ENCODE data around the gene COL5A2. TPM values are rescaled to one million over a fixed set of nuclear protein-coding genes. Genes with fewer than 3 reads are reported as not detected.

Gene COL5A2
- total and polyA plus RNA-seq, 2 donors (not counting 3 experiments of a cell fraction or from before 2014, with no cell fraction given) = 47.4 to 123 TPM

DNA sequence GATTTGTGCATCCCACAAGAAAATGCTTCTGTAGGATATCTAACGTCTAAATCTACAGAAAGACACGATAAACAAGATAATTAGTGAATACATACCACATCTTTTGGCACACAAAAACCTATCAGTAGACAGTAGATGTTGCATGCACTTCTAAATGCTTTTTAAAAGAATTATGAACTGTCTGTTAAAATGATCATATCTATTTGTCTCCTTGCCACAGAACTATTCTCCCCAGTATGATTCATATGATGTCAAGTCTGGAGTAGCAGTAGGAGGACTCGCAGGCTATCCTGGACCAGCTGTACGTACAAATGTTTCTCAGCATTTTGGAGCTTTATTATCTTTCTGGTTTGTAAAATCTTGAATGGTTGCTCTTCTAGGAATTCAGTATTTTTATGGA is 192.7 kb downstream of the COL5A2 start:
- Histone ChIP-seq H3K9ac (replicated peaks; ENCODE audit: extremely low read depth, insufficient read depth, low read length) (no peak overlapping the region), H3K27me3 (ENCODE audit: control insufficient read depth in 2 of 2, insufficient read depth in 2 of 2, low read length in 2 of 2) (no peaks in the 10 kb centered on the region), H2AFZ (ENCODE audit: low read depth, low read length) (no peak overlapping the region), H4K20me1 (replicated peaks; ENCODE audit: control insufficient read depth, extremely low read depth, insufficient read depth, low read length) (no peaks in the 10 kb centered on the region), H3K36me3 (ENCODE audit: control insufficient read depth in 2 of 2, extremely low read depth in 1 of 2, insufficient read depth in 2 of 2, low read length in 2 of 2) (no peaks in the 10 kb centered on the region), H3K27ac (ENCODE audit: insufficient read depth, low read depth, low read length) (no peak overlapping the region), H3K9me1 (replicated peaks; ENCODE audit: control insufficient read depth, extremely low read depth, insufficient read depth, low read length) (no peaks in the 10 kb centered on the region), H3K4me3 (replicated peaks in 1 of 3; ENCODE audit: insufficient read depth in 1 of 3, low read depth in 1 of 3, low read length in 3 of 3) (no peak overlapping the region), H3K79me2 (ENCODE audit: control insufficient read depth, insufficient read depth, low read length) (no peaks in the 10 kb centered on the region), H3K9me3 (replicated peaks; ENCODE audit: control insufficient read depth, insufficient read depth, low read length) (no peaks in the 10 kb centered on the region), H3K4me1 (ENCODE audit: control insufficient read depth, extremely low read depth, insufficient read depth, low read length) (no peaks in the 10 kb centered on the region), H3K4me2 (ENCODE audit: insufficient read depth, low read length) (no peak overlapping the region)
- ChIA-PET POLR2A (interaction anchor here (0.6 kb wide), 1 partner anchor 8 kb away, joined by 3 read pairs; no protein-coding TSS in a partner anchor), CTCF (interaction anchor here (1.1 to 1.5 kb wide), 3 partner anchors 9 to 462 kb away, joined by 3 to 5 read pairs (median 3); no protein-coding TSS in a partner anchor)
- dilution Hi-C loops (cut with MboI; ENCODE audit: extremely low pct_ligation_motif_present, low sequenced_read_pairs) = no loop called here
- DNase-seq (ENCODE audit: low read depth, low spot score) = no peak
- intact Hi-C loops (cut with micrococcal nuclease) = no loop called here
- no peak for TF ChIP-seq POLR2A (IDR thresholded peaks at IDR 0.05; ENCODE audit: low read depth, low read length)
- no peak for TF ChIP-seq JUN (IDR thresholded peaks at IDR 0.05; ENCODE audit: borderline replicate concordance, insufficient read depth, insufficient read length, low read depth)
- TF ChIP-seq POLR2AphosphoS5 (IDR thresholded peaks at IDR 0.05; ENCODE audit: insufficient read depth, low read depth, low read length) = no peak
- no peak for FAIRE-seq
- no TSS peak for BruUV-seq (replicated peaks)

DNA sequence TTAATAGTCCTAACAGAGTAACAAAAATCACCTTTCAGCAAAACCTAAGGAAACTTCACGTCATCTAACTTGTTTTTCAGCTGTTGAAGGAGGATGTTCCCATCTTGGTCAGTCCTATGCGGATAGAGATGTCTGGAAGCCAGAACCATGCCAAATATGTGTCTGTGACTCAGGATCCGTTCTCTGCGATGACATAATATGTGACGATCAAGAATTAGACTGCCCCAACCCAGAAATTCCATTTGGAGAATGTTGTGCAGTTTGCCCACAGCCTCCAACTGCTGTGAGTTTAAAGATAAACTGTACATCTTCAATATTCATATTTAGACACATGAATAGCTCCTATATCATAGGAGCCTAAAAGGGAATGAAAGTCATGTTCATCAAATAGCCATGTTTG is 194.9 kb downstream of the COL5A2 start:
- H3K27me3 ChIP-seq (ENCODE audit: control insufficient read depth in 2 of 2, insufficient read depth in 2 of 2, low read length in 2 of 2) = no peaks in the 10 kb centered on the region
- H3K36me3 ChIP-seq (ENCODE audit: control insufficient read depth in 2 of 2, extremely low read depth in 1 of 2, insufficient read depth in 2 of 2, low read length in 2 of 2) = no peaks in the 10 kb centered on the region
- H3K79me2 ChIP-seq (ENCODE audit: control insufficient read depth, insufficient read depth, low read length) = no peaks in the 10 kb centered on the region
- peaks cover under 1% of the 10 kb centered on the region for H3K4me1 ChIP-seq (ENCODE audit: control insufficient read depth, extremely low read depth, insufficient read depth, low read length)
- DNase-seq (ENCODE audit: low read depth, low spot score) (no peak), FAIRE-seq (no peak)
- intact Hi-C loops (cut with micrococcal nuclease) (no loop called here), dilution Hi-C loops (cut with MboI; ENCODE audit: extremely low pct_ligation_motif_present, low sequenced_read_pairs) (no loop called here)
- no peaks in the 10 kb centered on the region for H3K9me3 ChIP-seq (replicated peaks; ENCODE audit: control insufficient read depth, insufficient read depth, low read length)
- TF ChIP-seq GATA2 (IDR thresholded peaks at IDR 0.05; ENCODE audit: insufficient read depth, insufficient read length, low read depth, low read length) (no peak), POLR2A (IDR thresholded peaks at IDR 0.05; ENCODE audit: low read depth, low read length) (no peak), POLR2AphosphoS5 (IDR thresholded peaks at IDR 0.05; ENCODE audit: insufficient read depth, low read depth, low read length) (no peak), JUN (IDR thresholded peaks at IDR 0.05; ENCODE audit: borderline replicate concordance, insufficient read depth, insufficient read length, low read depth) (no peak), FOS (IDR thresholded peaks at IDR 0.05; ENCODE audit: borderline replicate concordance, insufficient read depth, low read length) (no peak), EZH2 (IDR thresholded peaks at IDR 0.05; ENCODE audit: borderline replicate concordance, low read depth, low read length, severe bottlenecking) (no peak), MYC (IDR thresholded peaks at IDR 0.05; ENCODE audit: low read depth, low read length) (no peak)
- TF ChIP-seq, protein P1, sequence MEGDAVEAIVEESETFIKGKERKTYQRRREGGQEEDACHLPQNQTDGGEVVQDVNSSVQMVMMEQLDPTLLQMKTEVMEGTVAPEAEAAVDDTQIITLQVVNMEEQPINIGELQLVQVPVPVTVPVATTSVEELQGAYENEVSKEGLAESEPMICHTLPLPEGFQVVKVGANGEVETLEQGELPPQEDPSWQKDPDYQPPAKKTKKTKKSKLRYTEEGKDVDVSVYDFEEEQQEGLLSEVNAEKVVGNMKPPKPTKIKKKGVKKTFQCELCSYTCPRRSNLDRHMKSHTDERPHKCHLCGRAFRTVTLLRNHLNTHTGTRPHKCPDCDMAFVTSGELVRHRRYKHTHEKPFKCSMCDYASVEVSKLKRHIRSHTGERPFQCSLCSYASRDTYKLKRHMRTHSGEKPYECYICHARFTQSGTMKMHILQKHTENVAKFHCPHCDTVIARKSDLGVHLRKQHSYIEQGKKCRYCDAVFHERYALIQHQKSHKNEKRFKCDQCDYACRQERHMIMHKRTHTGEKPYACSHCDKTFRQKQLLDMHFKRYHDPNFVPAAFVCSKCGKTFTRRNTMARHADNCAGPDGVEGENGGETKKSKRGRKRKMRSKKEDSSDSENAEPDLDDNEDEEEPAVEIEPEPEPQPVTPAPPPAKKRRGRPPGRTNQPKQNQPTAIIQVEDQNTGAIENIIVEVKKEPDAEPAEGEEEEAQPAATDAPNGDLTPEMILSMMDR (IDR thresholded peaks at IDR 0.05; ENCODE audit: extremely low read depth in 1 of 2, insufficient read depth in 1 of 2, low read depth in 1 of 2, low read length in 2 of 2) = no peak
- TF ChIP-seq, protein P2, sequence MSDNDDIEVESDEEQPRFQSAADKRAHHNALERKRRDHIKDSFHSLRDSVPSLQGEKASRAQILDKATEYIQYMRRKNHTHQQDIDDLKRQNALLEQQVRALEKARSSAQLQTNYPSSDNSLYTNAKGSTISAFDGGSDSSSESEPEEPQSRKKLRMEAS (IDR thresholded peaks at IDR 0.05; ENCODE audit: insufficient read depth, insufficient read length) = no peak
- H2AFZ ChIP-seq (ENCODE audit: low read depth, low read length) = peak overlapping the region; percentile 70
- H3K9me1 ChIP-seq (replicated peaks; ENCODE audit: control insufficient read depth, extremely low read depth, insufficient read depth, low read length) = no peaks in the 10 kb centered on the region
- BruUV-seq (replicated peaks) = no TSS peak
- H3K4me2 ChIP-seq (ENCODE audit: insufficient read depth, low read length) = no peak overlapping the region
- H3K27ac ChIP-seq (ENCODE audit: insufficient read depth, low read depth, low read length) = no peak overlapping the region
- CTCF ChIA-PET = interaction anchor here (0.6 to 5.5 kb wide), 45 partner anchors 8 to 1402 kb away, joined by 3 to 250 read pairs (median 4); partner anchors contain the start of gene COL3A1
- no peak overlapping the region for H3K9ac ChIP-seq (replicated peaks; ENCODE audit: extremely low read depth, insufficient read depth, low read length)
- no peaks in the 10 kb centered on the region for H4K20me1 ChIP-seq (replicated peaks; ENCODE audit: control insufficient read depth, extremely low read depth, insufficient read depth, low read length)
- POLR2A ChIA-PET = interaction anchor here (0.8 kb wide), 1 partner anchor 458 kb away, joined by 3 read pairs; no protein-coding TSS in a partner anchor
- H3K4me3 ChIP-seq (replicated peaks in 1 of 3; ENCODE audit: insufficient read depth in 1 of 3, low read depth in 1 of 3, low read length in 3 of 3) = no peak overlapping the region

All from endothelial cell of umbilical vein (primary cell).